GM23338 (cell line): ENCODE results near the gene PABPN1.

Experiments
- CREB1 ChIP-seq: fragments of 250-450 bp; sonication (Bioruptor Pico); IDR thresholded peaks from 2 replicates; pipeline ENCODE4 v1.5.0; 2020; ENCODE audit warnings: low read depth, mild to moderate bottlenecking, moderate library complexity
- EZH2 ChIP-seq: fragments of 200-600 bp; sonication (generic); IDR thresholded peaks from one replicate; pipeline ENCODE4 v1.8.0; 2017; ENCODE audit warnings: antibody characterized with exemption, mild to moderate bottlenecking, low read depth; ENCODE audit not compliant: unreplicated experiment
- EZH2phosphoT487 ChIP-seq: fragments of 200-600 bp; sonication (generic); IDR thresholded peaks from one replicate; pipeline ENCODE4 v1.8.1; 2018; ENCODE audit warnings: antibody characterized with exemption; ENCODE audit not compliant: unreplicated experiment
- JUNB ChIP-seq: IDR thresholded peaks from one replicate; pipeline ENCODE4 v1.6.1; 2016; ENCODE audit warnings: antibody characterized with exemption; ENCODE audit not compliant: unreplicated experiment
- NANOG ChIP-seq: IDR thresholded peaks from 2 replicates; pipeline ENCODE4 v1.6.1; 2016; ENCODE audit warnings: antibody characterized with exemption, borderline replicate concordance
- POLR2AphosphoS5 ChIP-seq: IDR thresholded peaks from 2 replicates; pipeline ENCODE4 v1.6.1; 2016; ENCODE audit warnings: antibody characterized with exemption, low read depth
- STAT1 ChIP-seq: IDR thresholded peaks from one replicate; pipeline ENCODE4 v1.6.1; 2016; ENCODE audit warnings: antibody characterized with exemption; ENCODE audit not compliant: unreplicated experiment
- ZNF331 ChIP-seq: fragments of 250-450 bp; sonication (Bioruptor Pico); IDR thresholded peaks from 2 replicates; pipeline ENCODE4 v1.5.0; 2020; ENCODE audit warnings: low read depth, mild to moderate bottlenecking, moderate library complexity
- TF ChIP-seq, protein P1 (sequence below), 2 experiments: fragments of 200-600 bp in 1 of 2; sonication (generic) in 1 of 2; conservative IDR thresholded peaks; 2 replicates each; pipeline versions ENCODE4 v1.5.1 to v1.6.1; 2016 to 2017; ENCODE audit warnings: antibody characterized with exemption in 2 of 2, low read depth in 2 of 2, mild to moderate bottlenecking in 2 of 2, moderate library complexity in 1 of 2
- TF ChIP-seq, protein P2 (sequence below): IDR thresholded peaks from one replicate; pipeline ENCODE4 v1.6.1; 2018; ENCODE audit warnings: antibody characterized with exemption; ENCODE audit not compliant: unreplicated experiment
- TF ChIP-seq, protein P3 (sequence below): IDR thresholded peaks from 2 replicates; pipeline ENCODE4 v1.6.1; 2016; ENCODE audit warnings: antibody characterized with exemption

DNA sequence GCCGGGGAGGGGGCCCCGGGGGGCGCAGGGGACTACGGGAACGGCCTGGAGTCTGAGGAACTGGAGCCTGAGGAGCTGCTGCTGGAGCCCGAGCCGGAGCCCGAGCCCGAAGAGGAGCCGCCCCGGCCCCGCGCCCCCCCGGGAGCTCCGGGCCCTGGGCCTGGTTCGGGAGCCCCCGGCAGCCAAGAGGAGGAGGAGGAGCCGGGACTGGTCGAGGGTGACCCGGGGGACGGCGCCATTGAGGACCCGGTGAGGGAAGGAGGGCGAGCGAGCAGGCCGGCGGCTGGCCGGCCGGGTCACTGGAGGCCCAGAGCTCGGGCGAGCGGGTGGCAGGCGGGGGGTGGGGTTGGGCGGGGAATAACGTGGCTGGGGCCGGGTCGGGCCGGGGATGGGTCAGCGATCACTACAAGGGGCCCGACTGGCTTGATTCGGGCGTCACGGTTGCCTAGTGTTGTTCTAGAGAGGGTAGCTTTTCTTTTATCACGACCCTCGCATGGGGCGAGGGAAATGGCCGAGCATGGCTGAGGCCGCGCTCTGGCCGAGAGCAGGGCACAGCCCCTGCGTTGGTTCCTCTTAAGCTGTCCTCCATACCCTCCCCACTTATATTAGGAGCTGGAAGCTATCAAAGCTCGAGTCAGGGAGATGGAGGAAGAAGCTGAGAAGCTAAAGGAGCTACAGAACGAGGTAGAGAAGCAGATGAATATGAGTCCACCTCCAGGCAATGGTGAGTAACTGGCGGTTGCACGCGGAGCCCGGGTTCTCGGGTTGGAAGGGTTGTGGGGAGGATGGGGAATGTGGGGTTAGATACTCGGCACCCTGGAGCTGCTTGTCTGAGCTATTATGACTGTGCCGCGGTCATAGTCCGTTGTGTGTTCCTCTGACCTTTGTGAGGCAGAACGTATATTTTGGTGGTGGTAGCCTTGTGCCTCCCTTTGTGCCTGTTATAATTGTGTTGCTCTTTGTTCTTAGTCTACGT lies 603 bp downstream of the PABPN1 start:
- TF ChIP-seq POLR2AphosphoS5, result no peak
- TF ChIP-seq, protein P1, sequence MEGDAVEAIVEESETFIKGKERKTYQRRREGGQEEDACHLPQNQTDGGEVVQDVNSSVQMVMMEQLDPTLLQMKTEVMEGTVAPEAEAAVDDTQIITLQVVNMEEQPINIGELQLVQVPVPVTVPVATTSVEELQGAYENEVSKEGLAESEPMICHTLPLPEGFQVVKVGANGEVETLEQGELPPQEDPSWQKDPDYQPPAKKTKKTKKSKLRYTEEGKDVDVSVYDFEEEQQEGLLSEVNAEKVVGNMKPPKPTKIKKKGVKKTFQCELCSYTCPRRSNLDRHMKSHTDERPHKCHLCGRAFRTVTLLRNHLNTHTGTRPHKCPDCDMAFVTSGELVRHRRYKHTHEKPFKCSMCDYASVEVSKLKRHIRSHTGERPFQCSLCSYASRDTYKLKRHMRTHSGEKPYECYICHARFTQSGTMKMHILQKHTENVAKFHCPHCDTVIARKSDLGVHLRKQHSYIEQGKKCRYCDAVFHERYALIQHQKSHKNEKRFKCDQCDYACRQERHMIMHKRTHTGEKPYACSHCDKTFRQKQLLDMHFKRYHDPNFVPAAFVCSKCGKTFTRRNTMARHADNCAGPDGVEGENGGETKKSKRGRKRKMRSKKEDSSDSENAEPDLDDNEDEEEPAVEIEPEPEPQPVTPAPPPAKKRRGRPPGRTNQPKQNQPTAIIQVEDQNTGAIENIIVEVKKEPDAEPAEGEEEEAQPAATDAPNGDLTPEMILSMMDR (conservative IDR thresholded peaks at IDR 0.05; ENCODE audit: low read depth in 2 of 2), result no peak
- TF ChIP-seq EZH2phosphoT487, result no peak
- no peak for TF ChIP-seq JUNB
- TF ChIP-seq CREB1 (CRISPR knock-in tag), result no peak
- TF ChIP-seq, protein P2, sequence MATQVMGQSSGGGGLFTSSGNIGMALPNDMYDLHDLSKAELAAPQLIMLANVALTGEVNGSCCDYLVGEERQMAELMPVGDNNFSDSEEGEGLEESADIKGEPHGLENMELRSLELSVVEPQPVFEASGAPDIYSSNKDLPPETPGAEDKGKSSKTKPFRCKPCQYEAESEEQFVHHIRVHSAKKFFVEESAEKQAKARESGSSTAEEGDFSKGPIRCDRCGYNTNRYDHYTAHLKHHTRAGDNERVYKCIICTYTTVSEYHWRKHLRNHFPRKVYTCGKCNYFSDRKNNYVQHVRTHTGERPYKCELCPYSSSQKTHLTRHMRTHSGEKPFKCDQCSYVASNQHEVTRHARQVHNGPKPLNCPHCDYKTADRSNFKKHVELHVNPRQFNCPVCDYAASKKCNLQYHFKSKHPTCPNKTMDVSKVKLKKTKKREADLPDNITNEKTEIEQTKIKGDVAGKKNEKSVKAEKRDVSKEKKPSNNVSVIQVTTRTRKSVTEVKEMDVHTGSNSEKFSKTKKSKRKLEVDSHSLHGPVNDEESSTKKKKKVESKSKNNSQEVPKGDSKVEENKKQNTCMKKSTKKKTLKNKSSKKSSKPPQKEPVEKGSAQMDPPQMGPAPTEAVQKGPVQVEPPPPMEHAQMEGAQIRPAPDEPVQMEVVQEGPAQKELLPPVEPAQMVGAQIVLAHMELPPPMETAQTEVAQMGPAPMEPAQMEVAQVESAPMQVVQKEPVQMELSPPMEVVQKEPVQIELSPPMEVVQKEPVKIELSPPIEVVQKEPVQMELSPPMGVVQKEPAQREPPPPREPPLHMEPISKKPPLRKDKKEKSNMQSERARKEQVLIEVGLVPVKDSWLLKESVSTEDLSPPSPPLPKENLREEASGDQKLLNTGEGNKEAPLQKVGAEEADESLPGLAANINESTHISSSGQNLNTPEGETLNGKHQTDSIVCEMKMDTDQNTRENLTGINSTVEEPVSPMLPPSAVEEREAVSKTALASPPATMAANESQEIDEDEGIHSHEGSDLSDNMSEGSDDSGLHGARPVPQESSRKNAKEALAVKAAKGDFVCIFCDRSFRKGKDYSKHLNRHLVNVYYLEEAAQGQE, result no peak
- no peak for TF ChIP-seq EZH2
- TF ChIP-seq, protein P3, sequence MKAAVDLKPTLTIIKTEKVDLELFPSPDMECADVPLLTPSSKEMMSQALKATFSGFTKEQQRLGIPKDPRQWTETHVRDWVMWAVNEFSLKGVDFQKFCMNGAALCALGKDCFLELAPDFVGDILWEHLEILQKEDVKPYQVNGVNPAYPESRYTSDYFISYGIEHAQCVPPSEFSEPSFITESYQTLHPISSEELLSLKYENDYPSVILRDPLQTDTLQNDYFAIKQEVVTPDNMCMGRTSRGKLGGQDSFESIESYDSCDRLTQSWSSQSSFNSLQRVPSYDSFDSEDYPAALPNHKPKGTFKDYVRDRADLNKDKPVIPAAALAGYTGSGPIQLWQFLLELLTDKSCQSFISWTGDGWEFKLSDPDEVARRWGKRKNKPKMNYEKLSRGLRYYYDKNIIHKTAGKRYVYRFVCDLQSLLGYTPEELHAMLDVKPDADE, result no peak
- TF ChIP-seq STAT1, result no peak
- TF ChIP-seq ZNF331 (CRISPR knock-in tag), result no peak
- TF ChIP-seq NANOG, result no peak
